HG03565 (cell line): ENCODE data around the gene NUMA1.

Experiments used
- ATAC-seq: cut with Tn5 transposase; IDR thresholded peaks from one replicate; pipeline ENCODE4 v1.9.1; 2021; ENCODE audit warnings: mild to moderate bottlenecking, moderate library complexity; ENCODE audit not compliant: unreplicated experiment

NUMA1 gene

GRCh38 chr11:71977743-71978418 lies 102.5 kb downstream of the NUMA1 start:
- no peak for ATAC-seq

GRCh38 chr11:71977090-71977489 lies 103.3 kb downstream of the NUMA1 start:
- no peak for ATAC-seq

GRCh38 chr11:71976551-71976950 lies 103.8 kb downstream of the NUMA1 start:
- no peak for ATAC-seq

- ATAC-seq: no peak
Observed at GRCh38 chr11:71971680-71972079, 108.7 kb downstream of the NUMA1 start.

DNA sequence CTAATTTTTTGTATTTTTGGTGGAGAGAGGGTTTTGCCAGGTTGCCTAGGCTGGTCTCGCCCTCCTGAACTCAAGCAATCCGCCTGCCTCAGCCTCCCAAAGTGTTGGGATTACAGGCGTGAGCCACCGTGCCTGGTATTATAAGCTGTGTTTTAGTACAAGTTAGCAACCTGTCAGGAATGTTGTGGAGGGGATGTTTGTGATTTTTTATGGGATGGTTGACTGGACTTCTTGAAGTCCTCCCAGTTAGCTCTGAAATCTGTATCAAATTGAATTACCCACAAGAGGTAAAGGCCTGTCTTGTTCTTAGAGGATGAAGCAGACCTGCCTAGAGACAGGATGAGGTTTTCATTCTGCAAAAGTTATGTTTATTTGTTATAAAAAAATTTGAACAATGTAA lies 115.7 kb downstream of the NUMA1 start:
- ATAC-seq: no peak

DNA sequence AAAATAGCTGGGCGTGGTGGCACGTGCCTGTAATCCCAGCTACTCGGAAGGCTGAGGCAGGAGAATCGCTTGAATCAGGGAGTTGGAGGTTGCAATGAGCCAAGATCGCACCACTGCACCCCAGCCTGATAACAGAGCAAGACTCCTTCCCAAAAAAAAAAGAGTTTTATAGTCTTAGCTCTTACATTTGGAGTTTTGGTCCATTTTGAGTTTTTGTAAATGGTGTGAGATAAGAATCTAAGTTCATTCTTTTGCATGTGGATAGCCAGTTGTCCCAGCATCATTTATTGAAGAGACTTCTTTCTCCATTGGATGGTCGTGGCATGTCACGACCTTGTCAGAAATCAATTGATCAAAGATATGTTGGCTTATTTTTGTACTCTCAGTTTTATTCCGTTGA lies 116.9 kb downstream of the NUMA1 start:
- ATAC-seq: no peak

- peak; percentile 48 for ATAC-seq
Observed at GRCh38 chr11:71962428-71963038, 117.8 kb downstream of the NUMA1 start.

- ATAC-seq: no peak
Observed at GRCh38 chr11:71955898-71956456, 124.4 kb downstream of the NUMA1 start.
